Stimulated activated CD4-positive, alpha-beta T cell treated with anti-CD3 and anti-CD28 coated beads, Interleukin-1b, Interleukin-23, amount 100 ng/mL, for 48 hours (primary cell): ENCODE data around the gene GUCY1B1.
A peak's percentile ranks its signal among the peaks of the same experiment; 100 is the strongest.

ENCODE experiments used
- DNase-seq: peaks from one replicate; pipeline ENCODE4 v3.0.0-alpha.2; 2020

GUCY1B1 gene

DNA sequence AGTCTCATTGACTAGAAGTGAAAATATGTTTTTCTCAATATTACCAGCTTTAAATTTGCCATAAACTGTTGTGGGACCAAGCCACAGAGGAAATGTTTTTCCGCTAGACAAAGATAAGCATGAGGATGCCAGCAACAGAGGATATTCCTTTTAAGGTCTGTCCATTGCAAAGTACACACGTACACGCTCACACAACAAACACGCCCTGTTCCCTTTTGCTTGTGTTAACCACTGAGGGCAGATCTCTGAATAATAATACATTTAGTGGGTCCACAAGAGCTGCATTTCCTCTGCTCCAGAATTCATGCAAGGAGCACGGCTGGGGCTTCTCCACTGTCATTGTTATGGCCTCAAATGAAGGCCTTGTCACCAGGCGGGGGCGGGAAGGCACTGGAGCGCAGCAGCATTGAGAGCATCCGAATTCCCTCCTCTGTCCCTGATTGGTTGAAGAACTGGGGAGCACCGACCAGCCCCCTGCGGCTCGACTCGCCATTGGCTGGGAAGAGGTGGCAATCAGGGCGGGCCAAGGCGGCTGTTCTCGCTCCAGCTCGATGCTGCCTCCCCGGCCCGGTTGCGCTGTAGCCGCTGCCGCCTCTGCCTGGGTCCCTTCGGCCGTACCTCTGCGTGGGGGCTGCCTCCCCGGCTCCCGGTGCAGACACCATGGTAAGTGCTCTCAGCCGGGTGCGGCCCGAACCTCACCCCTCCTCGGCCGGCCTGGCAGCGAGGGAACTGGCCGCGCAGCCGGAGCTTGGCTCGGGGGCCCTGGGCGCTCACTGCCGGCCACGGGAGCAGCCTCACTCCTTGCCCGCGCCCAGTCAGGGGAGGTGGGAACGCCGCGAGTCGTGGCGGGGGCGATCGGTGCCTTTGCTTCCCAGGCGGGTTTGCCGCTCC, at the start of gene GUCY1B1:
GUCY1B1 (plus strand) TSS at position 541 of the 891 bp plus-strand sequence; CDS start at position 661, 120 bp downstream.
- DNase-seq: peak; percentile 77

DNA sequence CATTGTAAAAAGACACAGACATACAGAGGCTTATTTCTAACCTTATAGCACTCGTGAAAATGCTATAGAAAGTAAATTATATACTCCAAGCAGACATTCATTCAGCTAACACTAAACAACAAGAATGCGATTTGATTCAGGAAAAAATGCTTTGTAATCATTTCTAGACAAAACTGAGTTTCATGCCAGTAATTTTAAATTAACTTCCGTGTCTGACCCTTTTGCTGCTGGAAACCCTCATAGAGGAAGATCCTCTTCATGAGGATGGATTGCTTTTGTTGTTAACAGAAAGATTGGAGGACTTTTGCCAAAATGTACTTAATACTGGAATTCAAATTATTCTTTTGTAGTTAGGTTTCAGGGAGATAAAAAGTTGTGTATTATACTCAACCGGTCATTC, 48.9 kb upstream of the GUCY1B1 start:
- no peak for DNase-seq

DNA sequence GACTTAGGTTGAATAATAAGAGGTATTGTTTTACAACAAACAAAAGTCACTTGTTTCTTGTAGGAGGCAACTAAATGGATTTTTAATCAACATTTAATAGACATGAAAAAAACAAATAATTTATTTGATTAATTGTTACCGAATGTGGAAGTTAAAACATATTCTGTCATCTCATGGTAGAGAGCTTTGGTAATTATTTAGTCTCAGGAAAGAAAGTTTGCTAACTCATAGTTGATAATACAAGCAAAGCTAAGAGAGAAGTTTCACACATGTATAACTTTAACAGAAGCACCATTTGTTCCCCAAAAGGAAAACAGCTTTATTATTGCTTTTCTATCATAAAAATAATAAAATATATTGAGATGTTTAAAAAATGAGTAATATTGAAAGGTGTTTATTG, 47.3 kb upstream of the GUCY1B1 start:
- DNase-seq: no peak

GRCh38 chr4:155712846-155713245, 46.0 kb upstream of the GUCY1B1 start:
- DNase-seq: no peak

GRCh38 chr4:155713911-155714310, 44.9 kb upstream of the GUCY1B1 start:
- DNase-seq: no peak

- no peak for DNase-seq
Measured at GRCh38 chr4:155722336-155722735, 36.5 kb upstream of the GUCY1B1 start.

DNA sequence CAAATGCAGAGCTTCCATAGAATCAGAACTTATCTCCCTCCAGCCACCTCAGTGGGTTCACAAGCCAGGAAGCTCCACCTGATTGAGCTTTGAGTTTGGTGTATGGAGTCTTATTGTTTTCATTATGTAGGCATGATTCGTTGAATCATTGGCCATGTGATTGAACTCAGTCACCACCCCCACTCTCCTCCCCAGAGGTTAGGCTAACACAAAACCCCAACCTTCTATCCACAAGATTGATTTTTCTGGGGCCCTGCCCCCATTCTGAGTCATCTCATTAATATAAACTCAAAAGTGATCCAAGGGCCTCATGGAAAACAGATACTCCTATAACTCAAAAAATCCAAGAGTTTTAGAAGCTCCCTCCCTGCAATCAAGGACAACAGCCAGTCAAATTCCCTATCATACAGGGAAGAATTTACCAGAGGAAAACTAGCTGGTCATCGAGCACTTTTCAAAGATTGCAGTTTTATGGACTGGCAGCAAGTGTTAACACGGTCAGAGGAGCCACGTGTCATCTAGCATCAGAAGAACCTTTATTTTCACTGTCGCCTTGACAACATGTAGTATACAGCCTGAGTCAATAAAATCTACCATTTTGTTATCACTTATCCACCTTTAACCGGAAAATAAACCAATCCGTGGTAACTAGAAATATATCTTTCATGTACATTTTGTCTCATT, 35.9 kb upstream of the GUCY1B1 start:
- DNase-seq: no peak

- no peak for DNase-seq
Measured at GRCh38 chr4:155724731-155725130, 34.1 kb upstream of the GUCY1B1 start.

DNA sequence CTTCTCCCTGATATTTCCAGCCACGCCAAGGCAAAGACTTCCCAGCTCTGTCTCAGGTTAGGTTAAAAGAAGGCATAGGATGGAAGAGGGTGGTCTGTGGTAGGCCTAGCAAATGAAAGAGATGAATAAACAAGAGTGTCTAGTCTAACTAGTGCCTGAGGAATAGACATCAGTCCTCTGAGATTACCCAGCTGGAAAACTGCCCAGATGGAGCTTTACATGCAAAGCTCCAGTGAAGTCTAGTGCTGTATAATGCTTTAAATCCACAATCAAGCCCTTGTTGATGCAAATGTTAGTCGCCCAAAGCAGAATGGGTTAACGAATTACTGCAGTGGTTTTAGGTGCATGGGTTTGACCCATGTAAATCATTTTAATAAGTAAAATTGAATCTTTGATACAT, 24.8 kb upstream of the GUCY1B1 start:
- no peak for DNase-seq

GRCh38 chr4:155734951-155735350, 23.9 kb upstream of the GUCY1B1 start:
- no peak for DNase-seq

DNA sequence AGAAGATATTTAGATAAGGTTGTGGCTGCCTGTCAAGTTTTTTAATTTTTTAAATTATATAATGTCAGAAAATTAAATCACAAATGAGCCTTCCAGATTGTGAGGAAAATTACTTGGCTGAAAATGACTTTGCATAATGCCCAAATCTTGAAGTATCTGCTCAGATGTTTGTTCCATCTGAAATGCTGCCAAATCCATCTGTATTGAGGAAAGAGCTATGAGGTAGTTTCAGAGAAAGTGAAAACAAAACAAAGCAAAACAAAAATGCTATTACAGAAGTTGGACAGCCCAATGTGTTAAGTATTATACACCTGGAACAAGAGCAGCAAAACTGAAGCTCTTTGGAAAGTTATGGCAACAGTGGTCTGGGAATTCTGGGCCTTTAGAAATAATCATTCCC, 23.3 kb upstream of the GUCY1B1 start:
- no peak for DNase-seq

GRCh38 chr4:155738548-155738947, 20.3 kb upstream of the GUCY1B1 start:
- no peak for DNase-seq

GRCh38 chr4:155741546-155741945, 17.3 kb upstream of the GUCY1B1 start:
- DNase-seq: no peak

DNA sequence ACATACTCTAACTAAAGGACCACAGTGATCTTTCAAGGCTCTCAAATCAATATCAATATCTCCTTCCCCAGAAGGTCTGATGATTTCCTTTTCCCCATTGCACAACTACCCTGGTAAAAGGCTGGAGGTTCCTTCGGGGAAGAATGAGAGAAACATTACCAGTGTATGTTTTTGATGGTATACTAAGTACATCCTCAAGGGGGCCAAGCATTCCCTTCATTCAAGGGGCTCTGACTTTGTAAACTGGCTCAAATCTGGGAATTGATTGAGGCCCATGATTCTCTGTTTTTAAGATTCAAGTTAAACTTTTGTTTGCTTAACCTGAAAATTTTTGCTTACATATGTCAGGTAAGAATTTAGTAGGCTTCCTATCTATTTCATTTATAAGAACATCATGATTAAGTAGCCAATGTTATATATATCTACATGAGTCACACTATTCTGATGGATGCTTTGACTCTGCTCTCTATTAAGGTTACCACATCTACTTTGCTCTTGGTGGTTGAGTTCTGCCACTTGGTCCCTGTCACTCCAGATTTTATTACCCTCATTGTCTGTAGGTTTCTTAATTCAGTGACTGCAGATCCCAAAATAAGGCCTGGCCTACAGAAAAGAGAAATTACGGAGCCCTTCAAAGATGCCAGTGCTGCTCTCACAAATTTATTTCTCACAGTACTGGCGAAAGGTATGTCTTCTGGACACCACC, 16.4 kb upstream of the GUCY1B1 start:
- no peak for DNase-seq

GRCh38 chr4:155745984-155746383, 12.8 kb upstream of the GUCY1B1 start:
- no peak for DNase-seq

- DNase-seq: no peak
Measured at GRCh38 chr4:155748039-155748438, 10.8 kb upstream of the GUCY1B1 start.

DNA sequence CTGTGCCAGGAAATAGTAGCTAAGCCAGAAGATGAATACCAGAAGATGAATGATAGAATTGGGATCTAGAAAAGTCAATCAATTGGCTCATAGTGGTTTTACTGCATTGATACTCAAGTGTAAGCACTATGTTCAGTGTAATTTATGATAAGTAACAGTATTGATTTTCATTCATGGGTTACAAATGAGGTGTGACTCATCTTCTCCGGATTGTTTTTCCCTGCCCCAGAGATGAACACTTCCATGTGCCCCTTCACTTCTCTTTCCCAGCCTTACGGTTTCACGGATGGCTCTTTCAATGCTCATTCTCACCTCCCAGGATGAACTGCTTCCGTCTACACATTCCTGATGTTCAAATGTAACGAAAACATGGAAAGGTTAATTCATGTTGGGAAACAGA, 9.8 kb upstream of the GUCY1B1 start:
- DNase-seq: no peak

- DNase-seq: no peak
Measured at GRCh38 chr4:155751569-155751968, 7.3 kb upstream of the GUCY1B1 start.

- no peak for DNase-seq
Measured at GRCh38 chr4:155757745-155758265, 1.0 kb upstream of the GUCY1B1 start.

GRCh38 chr4:155759372-155760252, 791 bp downstream of the GUCY1B1 start:
- no peak for DNase-seq

- no peak for DNase-seq
Measured at GRCh38 chr4:155761047-155761446, 2.2 kb downstream of the GUCY1B1 start.

GRCh38 chr4:155761916-155762315, 3.1 kb downstream of the GUCY1B1 start:
- DNase-seq: no peak
